HG03097 (cell line): ENCODE results near the gene TRAPPC3.
A peak's percentile ranks its signal among the peaks of the same experiment; 100 is the strongest.
"Not testable (repeated sequence)": the region's sequence is repeated elsewhere in the genome, so short reads cannot be mapped to it uniquely, and the experiment has no call there.

Experiments
- ATAC-seq: cut with Tn5 transposase; IDR thresholded peaks from one replicate; pipeline ENCODE4 v1.9.1; 2021; ENCODE audit not compliant: unreplicated experiment, low FRiP score

TRAPPC3 gene

DNA sequence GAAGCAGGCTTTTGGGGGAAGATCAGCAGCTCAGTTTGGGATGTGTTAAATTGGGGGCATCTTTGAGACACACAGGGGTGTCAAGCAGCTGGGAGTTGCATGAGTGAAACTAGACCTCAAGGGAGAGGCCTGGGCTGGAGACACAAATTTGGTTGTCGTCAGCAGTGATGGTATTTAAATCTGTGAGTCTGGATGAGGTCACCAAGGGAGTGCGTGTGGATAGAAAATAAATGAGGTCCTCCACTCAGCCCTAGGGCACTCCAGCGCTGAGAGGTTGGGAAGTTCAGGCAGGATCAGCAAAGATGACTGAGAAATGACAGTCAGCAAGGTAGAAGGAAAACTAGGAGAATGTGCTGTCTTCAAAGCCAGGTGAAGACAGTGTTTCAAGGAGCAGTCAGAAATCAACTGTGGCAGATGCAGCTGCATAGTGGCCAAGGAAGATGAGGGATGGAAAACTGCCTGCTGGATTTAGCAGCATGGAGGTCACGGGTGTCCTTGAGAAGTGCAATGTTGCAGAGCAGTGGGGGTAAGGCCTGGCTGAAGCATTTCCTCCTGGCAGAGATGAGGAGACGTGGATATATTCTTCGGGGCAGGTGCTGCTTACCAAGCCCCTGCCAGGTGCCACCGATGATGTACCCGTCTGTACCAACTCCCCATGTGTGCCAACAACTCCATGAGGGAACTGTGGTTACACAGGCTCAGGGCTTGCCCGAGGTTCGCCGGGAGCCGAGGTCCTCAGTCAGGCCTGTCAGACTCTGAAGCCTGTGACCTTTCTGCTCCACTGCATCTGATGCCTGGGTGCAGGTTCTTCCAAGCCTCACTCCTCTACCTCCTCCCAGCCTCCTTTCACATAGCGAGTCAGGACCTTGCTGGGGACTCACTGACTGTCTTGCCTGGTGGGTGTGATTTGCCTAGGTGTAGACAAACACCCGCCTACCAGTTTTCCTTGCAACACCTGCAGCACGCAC lies 17.9 kb upstream of the TRAPPC3 start:
- ATAC-seq: no peak

DNA sequence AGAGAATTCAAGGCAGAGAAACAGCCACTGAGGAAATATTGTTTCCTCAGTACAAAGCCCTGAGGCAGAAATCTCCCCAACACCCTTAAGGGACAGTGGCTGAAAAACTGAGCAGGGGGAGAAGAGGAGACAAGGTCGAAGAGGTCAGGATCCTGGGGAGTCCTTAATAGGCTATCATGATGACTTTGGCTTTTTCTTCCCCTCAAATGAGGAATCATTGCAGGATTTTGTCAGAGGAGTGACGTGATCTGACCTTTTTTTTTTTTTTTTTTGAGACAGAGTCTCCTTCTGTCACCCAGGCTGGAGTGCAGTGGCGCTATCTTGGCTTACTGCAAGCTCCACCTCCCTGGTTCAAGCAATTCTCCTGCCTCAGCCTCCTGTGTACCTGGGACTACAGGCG lies 16.9 kb upstream of the TRAPPC3 start:
- no peak for ATAC-seq

DNA sequence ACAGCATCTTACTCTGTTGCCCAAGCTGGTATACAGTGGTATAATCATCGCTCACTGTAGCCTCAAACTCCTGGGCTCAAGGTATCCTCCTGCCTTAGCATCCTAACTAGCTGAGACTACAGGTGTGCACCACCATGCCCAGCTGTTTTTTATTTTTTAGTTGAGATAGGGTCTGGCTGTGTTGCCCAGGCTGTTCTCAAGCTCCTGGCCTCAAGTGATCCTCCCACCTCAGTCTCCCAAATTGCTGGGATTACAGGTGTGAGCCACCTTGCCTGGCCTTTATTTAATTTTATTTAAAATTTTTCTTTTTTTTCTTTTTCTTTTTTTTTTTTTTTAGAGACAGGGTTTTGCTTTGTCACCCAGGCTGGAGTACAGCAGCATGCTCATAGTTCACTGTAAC lies 15.9 kb upstream of the TRAPPC3 start:
- no peak for ATAC-seq

DNA sequence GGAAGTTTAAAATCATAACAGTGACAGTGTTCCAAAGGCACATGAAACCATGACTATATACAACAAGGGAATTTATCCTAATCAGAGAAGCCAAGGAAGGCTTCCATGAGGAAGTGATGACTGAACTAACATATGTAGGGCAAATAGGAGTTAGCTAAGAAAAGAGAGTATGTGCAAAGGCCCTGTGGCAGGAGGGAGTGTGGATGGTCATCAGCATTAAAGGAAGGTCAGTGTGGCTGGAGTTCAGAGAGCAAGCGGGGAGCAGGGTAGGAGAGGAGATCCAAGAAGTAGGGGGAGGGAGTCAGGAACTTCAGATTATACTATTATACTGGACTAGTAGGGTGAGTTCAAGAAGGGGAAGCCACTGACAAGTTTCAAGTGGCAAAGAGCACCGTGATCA lies 15.1 kb upstream of the TRAPPC3 start:
- ATAC-seq: no peak

DNA sequence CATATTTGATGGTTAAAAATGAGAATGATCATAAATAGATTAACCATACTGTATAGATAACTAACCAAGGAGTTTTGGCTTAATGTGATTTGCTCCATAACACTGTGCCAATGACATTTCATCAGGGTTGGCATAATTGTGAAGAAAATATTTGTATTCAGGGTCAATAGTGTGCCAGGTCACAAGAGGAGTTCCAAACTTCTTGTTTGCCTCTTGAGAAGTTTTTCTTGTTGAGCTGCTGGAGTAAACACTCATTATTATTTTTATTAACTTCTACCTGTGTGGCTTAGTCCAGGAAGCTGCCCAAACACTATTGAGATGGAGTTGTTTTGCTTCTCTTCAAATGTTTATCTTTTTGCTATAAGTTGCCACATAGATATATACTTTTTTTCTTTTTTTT lies 14.1 kb upstream of the TRAPPC3 start:
- no peak for ATAC-seq

DNA sequence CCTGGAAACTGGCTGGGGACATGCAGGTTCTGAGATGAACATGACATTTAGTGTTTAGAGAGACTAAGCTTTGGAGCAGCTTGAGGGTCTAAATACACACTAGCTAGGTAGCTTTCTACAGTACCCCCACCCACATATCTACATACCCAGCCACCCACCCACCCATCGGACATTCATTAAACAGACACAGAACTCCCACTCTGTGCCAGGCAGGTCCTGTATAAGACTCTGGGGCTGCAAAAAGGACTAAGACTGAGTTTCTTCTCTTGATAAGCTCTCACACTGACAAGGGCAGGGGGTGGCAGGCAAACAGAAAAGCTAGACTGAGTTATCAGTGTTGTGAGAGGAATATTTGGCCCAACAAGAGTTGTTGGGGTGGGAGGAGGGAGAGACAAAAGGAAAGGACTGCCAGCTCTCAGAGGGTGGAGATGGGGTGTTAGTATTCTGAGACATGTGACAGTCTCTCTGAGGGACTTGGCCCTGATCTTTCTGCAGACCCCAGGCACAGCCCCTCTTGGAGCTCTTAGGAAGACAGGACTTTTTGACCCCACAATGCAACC lies 13.5 kb upstream of the TRAPPC3 start:
- no peak for ATAC-seq

DNA sequence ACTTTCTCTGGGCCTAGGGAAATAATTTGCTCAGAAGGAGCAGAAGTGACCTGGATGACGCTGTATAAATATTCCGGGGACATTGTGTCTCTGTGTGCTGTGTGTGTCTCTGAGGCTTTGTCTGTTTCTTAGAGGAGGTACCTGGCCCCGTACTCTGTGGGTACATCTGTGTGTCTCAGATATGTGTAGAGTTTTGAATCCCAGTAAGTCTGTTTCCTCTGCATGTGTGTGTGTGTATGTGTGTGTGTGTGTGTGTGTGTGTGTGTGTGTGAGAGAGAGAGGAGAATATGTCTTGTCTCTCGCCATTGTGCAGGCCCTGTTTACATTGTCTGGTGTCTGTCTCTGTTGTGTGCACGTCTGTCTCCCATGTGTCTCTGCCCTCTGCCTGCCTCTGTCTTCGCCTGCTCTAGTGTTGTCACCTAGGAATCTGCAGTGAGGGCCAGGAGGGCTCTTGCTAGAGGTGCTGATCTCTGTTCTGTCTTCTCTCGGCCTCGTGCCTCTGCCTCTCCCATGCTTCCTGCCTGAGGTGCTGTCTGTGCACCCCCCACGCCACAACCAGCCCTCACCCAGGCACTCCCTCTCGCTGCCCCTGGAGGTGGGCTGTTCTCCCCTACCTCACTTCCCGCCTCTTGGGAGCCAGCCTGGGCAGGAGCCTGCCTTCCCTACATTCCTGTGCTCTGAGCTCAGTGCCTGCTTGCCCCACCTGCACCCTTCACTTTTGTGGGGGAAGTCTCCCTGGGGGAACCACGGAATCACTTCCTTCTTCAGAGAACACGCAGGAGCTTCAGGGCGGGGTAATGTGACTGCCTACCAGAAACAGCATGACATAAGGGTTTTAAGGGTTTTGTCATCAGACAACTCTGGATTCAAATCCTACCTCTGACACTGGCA lies 12.6 kb upstream of the TRAPPC3 start:
- no peak for ATAC-seq

DNA sequence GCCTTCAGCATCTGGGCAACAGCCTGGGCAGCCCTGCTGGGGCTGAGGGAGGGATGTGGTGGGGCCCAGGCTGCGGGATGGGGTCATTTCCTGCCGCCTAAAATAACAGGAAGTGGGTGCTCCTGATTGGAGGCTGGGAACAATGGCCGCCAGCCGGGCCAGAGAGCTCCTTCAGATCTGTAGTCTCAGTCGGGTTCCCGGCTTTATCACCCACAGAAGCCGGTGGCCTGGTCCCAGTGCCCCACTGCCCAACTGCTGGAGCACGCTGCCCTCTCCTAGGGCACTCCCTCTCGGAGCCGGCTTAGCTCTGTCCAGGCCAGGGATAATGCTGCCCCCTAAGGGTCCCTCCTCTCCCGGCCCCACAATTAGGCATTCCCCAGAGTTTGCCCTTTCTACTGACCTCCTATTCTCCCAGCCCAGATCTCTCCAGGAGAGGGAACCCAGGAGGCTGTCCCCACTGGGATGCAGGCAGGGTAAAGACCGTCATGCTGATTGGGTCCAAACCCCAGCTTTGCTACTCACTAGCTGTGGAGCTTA lies 11.7 kb upstream of the TRAPPC3 start:
- ATAC-seq: no peak

DNA sequence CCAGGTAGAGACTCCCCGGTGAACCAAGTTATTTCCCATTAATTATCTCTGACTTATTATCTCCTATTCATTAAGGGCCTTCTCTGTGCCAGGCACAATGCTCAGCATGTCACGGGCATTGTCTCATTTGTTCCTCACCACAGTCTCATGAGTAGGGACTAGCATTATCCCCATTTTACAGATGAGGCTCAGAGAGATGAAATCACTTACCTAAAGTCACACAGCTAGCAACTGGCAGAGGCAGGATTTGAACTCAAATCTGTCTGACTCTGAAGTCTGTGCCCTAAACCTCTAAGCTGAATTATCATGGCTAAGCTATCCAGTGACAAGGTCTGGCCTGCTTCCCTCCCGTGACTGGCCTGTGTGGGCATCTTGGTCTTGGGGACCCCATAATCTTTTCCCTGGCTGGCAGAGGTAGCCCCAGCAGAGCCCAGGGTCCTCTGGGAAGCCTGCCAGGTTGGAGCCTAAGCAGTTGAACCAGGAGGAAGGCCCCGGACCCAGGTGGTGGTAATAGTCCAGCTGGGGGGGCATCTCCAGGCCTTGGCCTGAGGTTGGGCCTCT lies 11.2 kb upstream of the TRAPPC3 start:
- ATAC-seq: no peak

DNA sequence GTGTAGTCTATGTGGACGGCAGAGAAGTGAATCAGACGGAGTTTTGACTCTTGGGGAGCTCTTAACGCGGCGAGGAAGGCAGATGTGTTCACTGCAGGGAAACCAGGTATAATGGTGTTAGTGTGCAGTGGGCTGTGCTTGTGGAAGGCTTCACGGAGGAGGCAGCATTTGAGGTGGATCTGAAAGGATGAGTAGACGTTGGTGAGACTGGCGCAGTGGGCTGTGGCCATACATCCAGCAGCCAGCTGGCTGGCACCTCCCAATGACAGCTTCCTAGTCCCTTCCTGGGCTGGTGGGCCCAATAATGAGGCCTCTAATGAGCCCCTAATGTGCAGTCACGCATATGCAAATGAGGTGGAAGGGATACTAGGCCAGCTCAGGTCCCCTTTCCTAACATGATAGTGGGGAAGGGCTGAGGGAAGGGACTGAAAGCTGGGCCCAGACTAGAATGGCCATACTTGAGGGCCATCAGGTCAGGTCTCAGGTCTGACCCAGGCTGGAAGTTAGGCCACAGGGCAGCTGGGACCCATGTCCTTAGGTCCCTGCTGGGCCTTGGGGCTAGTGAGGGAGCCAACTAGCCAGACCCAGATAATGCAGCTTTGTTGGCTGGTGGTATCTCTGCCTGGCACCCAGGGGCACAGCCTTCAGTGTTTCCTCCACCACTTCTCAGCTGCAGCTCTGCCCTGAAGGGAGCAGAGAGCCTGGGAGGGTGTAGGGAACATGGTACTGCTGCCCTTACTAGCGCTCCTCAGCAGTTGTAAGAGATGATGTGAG lies 10.5 kb upstream of the TRAPPC3 start:
- no peak for ATAC-seq

DNA sequence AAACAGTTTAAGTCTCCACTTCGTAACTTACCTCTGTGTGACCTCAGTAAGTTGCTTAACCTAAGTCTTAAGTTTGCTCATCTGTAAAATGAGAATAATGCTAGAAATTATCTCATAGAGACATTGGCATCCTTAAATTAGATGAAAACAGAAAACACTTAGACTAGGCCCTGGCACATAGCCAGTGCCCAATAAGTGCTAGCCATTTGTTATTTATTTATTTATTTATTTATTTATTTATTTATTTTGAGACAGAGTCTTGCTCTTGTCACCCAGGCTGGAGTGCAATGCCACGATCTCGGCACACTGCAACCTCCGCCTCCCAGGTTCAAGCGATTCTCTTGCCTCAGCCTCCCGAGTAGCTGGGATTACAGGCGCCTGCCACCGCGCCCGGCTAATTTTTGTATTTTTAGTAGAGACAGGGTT lies 9.6 kb upstream of the TRAPPC3 start:
- ATAC-seq: not testable (repeated sequence)

DNA sequence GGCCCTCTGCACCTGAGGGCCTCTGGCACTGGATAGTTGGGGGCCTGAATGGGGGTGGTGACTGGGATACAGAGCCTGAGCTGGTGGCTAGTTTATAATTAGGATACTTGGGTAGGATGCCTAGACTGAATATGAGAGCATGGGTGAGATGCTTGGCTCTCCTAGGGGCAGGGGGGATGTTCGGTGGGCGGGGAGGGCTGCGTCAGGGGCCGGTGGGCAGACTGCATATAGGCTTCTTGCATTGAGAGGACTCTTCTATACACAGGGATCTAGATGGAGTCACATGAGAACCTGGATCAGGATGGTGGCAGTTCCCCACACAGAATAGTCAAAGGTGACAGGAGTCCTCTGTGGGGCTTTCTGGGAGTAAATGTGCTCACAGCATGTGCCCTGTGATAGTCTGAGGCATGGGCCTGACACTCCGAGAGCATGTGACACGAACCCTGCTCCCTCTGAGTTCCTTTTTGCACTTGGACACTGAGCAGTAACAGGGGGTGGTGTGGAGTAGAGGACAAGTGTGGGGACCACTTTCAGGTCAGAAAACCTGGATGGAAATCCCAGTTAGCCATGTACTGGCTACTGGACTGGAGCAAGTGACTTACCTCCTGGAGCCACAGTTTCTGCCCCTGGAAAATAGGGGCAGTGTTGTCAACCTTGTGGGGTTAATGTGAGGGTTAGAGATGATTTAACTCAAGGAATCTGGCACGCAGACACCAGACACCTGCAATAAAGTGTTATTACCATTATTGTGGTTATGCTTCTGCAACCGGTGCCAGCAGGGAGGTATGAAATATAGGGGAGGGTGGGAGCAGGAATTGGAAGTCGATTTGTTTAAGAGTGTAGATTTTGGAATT lies 8.9 kb upstream of the TRAPPC3 start:
- no peak for ATAC-seq

DNA sequence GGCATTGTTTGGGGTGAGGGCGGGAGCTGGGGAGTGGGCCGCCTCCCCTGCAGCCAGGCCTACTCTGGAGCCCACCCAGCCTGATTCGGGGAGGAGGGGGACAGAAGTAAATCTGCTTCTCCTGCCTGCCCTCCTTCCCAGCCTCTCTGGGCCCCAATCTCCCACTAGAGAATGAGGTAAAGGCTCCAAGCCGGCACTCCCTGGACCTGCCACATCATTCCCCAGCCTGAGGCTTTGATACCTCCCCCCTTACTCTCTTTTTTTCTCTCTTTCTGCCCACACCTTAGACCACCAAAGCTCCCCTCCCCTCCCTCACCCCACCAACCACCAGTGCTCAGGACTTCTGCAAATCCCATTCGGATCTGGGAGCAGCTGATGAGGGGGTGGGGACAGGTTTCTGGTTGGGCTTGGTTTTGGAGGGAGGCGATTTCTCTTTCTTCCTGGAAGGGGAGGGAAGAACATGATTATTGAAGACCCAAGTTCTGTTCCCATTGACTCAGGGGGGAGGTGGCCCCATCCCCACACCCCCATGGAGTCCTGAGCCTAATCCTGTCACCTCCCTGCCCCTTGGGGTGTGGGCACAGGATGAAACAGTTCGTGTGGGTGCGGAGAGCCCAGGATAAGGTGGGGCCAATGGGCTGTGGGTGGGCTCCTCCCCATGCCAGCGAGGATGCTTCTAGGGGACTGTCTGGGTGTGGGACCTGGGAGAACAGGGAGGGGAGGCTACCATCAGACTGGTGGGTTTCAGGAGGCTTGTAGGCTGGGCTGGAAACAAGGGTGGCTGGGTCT lies 8.0 kb upstream of the TRAPPC3 start:
- no peak for ATAC-seq

DNA sequence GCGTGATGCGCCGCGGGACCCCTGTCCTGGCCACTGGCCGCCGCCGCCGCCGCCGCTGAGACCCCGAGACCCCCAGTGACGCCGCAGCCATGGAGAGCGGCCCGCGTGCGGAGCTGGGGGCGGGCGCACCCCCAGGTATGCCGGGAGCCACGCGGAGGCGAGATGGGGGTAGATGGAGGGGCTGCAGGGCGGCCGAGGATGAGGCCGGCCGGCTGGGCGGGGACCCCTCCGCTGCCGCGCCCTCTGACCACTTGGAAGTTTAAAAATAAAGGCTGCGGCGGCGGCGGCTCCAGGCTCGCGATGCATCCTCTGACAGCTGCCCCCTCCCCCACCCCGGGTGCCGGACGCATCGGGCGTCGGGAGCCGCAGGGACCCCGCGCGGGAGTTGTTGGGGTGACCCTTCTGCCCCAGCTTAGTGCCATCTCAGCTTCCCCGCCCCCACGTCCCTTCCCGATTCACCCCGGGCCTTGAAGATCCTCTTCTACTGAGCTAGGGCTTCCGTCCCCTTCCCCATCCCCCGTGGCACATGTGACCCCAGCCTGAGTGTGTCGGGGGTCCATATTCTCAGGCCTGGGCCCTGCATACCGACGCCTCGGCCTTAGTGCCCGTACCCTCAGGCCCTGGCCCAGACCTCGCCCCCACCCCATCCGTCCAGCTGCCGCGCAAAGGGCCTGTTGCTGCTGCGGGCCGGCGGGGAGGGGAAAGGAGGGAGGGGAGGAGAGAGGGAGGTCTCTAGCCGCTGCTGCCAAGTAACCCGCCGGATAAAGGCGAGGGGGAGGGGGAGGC lies 7.2 kb upstream of the TRAPPC3 start:
- ATAC-seq: peak; percentile 2

DNA sequence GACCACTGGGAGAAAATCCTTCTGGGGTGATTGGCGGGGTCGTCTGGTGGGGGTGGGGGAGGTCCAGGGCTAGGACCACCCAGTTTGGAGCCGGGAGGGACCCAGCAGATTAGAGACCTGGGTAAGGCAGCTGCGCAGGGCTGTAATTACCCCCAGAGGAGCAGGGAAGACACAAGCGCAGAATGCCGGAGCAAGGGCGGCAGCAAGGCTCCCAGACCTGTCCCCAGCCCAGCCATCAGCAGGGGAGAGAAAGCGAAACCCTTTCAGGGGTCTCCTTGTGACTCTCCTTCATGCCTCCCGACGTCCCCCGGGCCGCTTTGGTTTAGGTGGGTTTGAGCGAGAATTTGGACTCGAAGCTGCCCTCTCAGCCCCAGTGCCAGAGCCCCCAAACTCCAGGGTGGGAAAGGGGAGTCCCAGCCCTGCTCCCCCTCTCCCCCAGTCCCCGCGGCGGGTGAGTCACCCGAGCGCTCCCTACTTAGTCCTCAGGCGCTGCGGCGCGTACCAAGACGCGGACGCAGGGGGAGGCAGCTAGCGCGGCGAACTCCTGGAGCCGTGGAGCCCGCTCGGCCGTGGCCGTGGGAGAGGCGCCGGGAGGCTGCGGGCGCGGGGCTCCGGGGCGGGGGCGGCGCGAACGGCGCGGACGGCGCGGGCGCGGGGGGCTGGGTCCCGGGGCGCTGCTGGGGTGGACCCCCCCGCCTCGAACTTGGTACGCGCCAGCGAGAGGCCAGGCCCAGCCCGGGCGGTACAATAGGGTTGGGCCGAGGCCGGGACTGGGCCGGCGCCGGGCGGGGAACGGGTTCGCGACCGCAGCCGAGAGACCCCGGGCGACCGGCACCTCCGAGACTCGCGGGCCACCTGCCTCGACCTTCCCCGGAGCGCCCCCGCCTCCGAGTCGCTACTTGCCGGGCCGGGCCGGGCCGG lies 6.4 kb upstream of the TRAPPC3 start, which contains the start of gene MAP7D1:
TSS of gene MAP7D1 (plus strand) at position 753 of the 921 bp plus-strand sequence. CDS start 258 bp downstream, outside the sequence.
- peak; percentile 38 for ATAC-seq

DNA sequence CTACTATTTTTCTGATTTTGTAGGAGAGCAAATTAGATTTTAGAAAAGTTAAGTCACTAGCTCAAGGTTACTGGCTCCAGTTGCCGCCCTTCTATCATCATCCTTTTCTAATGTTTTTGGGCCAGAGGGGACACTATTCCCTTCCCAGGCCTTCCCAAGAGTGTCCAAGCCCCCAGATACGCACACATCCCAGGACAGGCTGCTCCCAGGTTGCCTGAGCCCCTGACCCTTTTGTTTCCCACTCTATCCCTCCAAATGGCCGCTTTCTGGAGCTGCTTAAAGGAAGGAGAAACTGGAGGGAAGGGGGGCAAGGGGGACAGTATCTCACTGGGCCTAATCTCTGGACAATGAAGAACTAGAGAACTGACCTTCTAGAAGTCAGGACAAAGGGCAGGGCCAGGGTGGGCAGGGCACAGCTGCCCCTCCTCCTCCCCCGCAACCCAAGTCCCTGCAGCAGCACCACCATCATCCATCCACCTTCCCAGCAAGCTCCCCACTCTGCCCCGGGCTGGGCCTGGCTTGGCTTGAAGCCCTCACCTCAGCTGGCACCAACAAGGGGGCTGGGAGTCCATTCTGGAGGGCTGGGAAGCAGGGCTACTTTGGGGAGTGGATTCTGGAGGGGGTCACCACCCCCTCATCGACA lies 5.6 kb upstream of the TRAPPC3 start:
- no peak for ATAC-seq
